DND-41 (cell line): Measurements from ENCODE around the gene UBASH3B.

Experiments used
- ATAC-seq: fragments of 200-7000 bp; cut with Tn5 transposase; 3 replicates; pipeline ENCODE4 v1.9.1; 2021; ENCODE audit warnings: low read depth; ENCODE audit not compliant: insufficient read depth
- DNase-seq: peaks from one replicate; pipeline ENCODE4 v3.0.0-alpha.2; 2020
- H2AFZ ChIP-seq: 2 replicates; pipeline ENCODE4 v1.6.0; 2012; ENCODE audit warnings: low read depth, low read length
- H3K27ac ChIP-seq: 2 replicates; pipeline ENCODE4 v1.5.1; 2012; ENCODE audit warnings: low read length, inconsistent platforms
- H3K27me3 ChIP-seq: fragments of 200-600 bp; sonication (generic); 2 replicates; pipeline ENCODE4 v1.6.0; 2012; ENCODE audit warnings: low read length, mild to moderate bottlenecking, inconsistent platforms; ENCODE audit not compliant: insufficient read depth, poor library complexity
- H3K36me3 ChIP-seq: 2 replicates; pipeline ENCODE4 v1.5.1; 2012; ENCODE audit warnings: low read length, inconsistent platforms; ENCODE audit not compliant: insufficient read depth
- H3K4me1 ChIP-seq: 2 replicates; pipeline ENCODE4 v1.5.1; 2012; ENCODE audit warnings: mild to moderate bottlenecking, low read length; ENCODE audit not compliant: insufficient read depth
- H3K4me2 ChIP-seq: 2 replicates; pipeline ENCODE4 v1.6.0; 2012; ENCODE audit warnings: mild to moderate bottlenecking, moderate library complexity, low read length, inconsistent platforms; ENCODE audit not compliant: insufficient read depth
- H3K4me3 ChIP-seq, 2 experiments: fragments of 200-600 bp in 1 of 2; shearing (Covaris generic) in 1 of 2; 2 replicates each; pipeline ENCODE4 v1.5.1; 2012 to 2016; ENCODE audit warnings: inconsistent platforms in 2 of 2, low read length in 2 of 2, mild to moderate bottlenecking in 2 of 2, low read depth in 1 of 2, moderate library complexity in 1 of 2
- H3K79me2 ChIP-seq: 2 replicates; pipeline ENCODE4 v1.6.0; 2012; ENCODE audit warnings: low read length, inconsistent platforms; ENCODE audit not compliant: insufficient read depth
- H3K9ac ChIP-seq: 2 replicates; pipeline ENCODE4 v1.6.0; 2012; ENCODE audit warnings: low read depth, mild to moderate bottlenecking, inconsistent platforms, low read length, moderate library complexity
- H3K9me3 ChIP-seq: 2 replicates; pipeline ENCODE4 v1.5.1; 2012; ENCODE audit warnings: low read length, moderate library complexity, mild to moderate bottlenecking, inconsistent platforms; ENCODE audit not compliant: insufficient read depth, severe bottlenecking
- H4K20me1 ChIP-seq: 2 replicates; pipeline ENCODE4 v1.6.0; 2012; ENCODE audit warnings: low read length; ENCODE audit not compliant: insufficient read depth
- CTCF ChIP-seq: IDR thresholded peaks from 2 replicates; pipeline ENCODE4 v1.5.1; 2012; ENCODE audit warnings: borderline replicate concordance, low read length, moderate library complexity, mild to moderate bottlenecking; ENCODE audit not compliant: poor library complexity, severe bottlenecking; ENCODE audit errors: extremely low read depth
- EZH2 ChIP-seq: IDR thresholded peaks from 3 replicates; pipeline ENCODE4 v1.6.1; 2012; ENCODE audit warnings: borderline replicate concordance, low read depth, mild to moderate bottlenecking, moderate library complexity, low read length, inconsistent platforms; ENCODE audit not compliant: severe bottlenecking

Gene UBASH3B

GRCh38 chr11:122649116-122649515 is 6.4 kb upstream of the UBASH3B start:
- no peaks in the 10 kb centered on the region for H4K20me1 ChIP-seq
- no peak for ATAC-seq
- H3K27ac ChIP-seq = no peak overlapping the region
- H3K4me2 ChIP-seq = no peak overlapping the region
- no peak overlapping the region for H3K4me3 ChIP-seq
- TF ChIP-seq EZH2 (no peak), CTCF (no peak)
- no peaks in the 10 kb centered on the region for H3K27me3 ChIP-seq
- H3K9me3 ChIP-seq = no peaks in the 10 kb centered on the region
- no peak overlapping the region for H3K9ac ChIP-seq
- no peak for DNase-seq
- H3K36me3 ChIP-seq = no peaks in the 10 kb centered on the region
- no peaks in the 10 kb centered on the region for H3K4me1 ChIP-seq
- H3K79me2 ChIP-seq = no peaks in the 10 kb centered on the region
- H2AFZ ChIP-seq = no peak overlapping the region

GRCh38 chr11:122650619-122651018 is 4.9 kb upstream of the UBASH3B start:
- Histone ChIP-seq H3K36me3 (no peaks in the 10 kb centered on the region), H3K4me1 (peaks cover 9% of the 10 kb centered on the region), H3K9me3 (no peaks in the 10 kb centered on the region), H2AFZ (no peak overlapping the region), H3K27ac (no peak overlapping the region), H3K4me2 (no peak overlapping the region), H3K27me3 (no peaks in the 10 kb centered on the region), H3K79me2 (peaks cover 5% of the 10 kb centered on the region), H4K20me1 (no peaks in the 10 kb centered on the region), H3K9ac (no peak overlapping the region), H3K4me3 (no peak overlapping the region)
- no peak for TF ChIP-seq EZH2
- TF ChIP-seq CTCF = no peak
- DNase-seq = no peak
- no peak for ATAC-seq

- Histone ChIP-seq H3K4me2 (no peak overlapping the region), H3K27me3 (no peaks in the 10 kb centered on the region), H3K4me3 (no peak overlapping the region), H3K79me2 (peaks cover 24% of the 10 kb centered on the region), H4K20me1 (peaks cover 6% of the 10 kb centered on the region), H3K9ac (no peak overlapping the region), H3K9me3 (no peaks in the 10 kb centered on the region), H3K27ac (no peak overlapping the region), H3K4me1 (peaks cover 17% of the 10 kb centered on the region), H3K36me3 (peaks cover 5% of the 10 kb centered on the region; the same call in 1 of the 2 replicates), H2AFZ (no peak overlapping the region)
- ATAC-seq = no peak
- TF ChIP-seq CTCF = no peak
- TF ChIP-seq EZH2 = no peak
- DNase-seq = no peak
Observed at GRCh38 chr11:122652495-122652894, 3.0 kb upstream of the UBASH3B start.
